Endodermal cell (in vitro differentiated cells): ENCODE measurements around the gene EFCAB11. TPM values are rescaled to one million over a fixed set of nuclear protein-coding genes. Genes with fewer than 3 reads are reported as not detected.

ENCODE experiments used
- DNase-seq: peaks from one replicate; pipeline ENCODE4 v3.0.0-alpha.2; 2017
- H3K27ac ChIP-seq: 2 replicates; pipeline ENCODE4 v1.5.1; 2013; ENCODE audit warnings: mild to moderate bottlenecking, low read depth, low read length, moderate library complexity
- H3K27me3 ChIP-seq: 2 replicates; pipeline ENCODE4 v1.6.1; 2013; ENCODE audit warnings: mild to moderate bottlenecking, low read length, moderate library complexity; ENCODE audit not compliant: insufficient read depth, control insufficient read depth, poor library complexity, severe bottlenecking
- H3K36me3 ChIP-seq: 2 replicates; pipeline ENCODE4 v1.7.0; 2013; ENCODE audit warnings: mild to moderate bottlenecking, low read length, moderate library complexity; ENCODE audit not compliant: control insufficient read depth, insufficient read depth
- H3K4me1 ChIP-seq: one replicate; pipeline ENCODE4 v1.7.0; 2013; ENCODE audit warnings: low read length; ENCODE audit not compliant: control insufficient read depth, insufficient read depth
- H3K4me3 ChIP-seq: 2 replicates; pipeline ENCODE4 v1.5.1; 2013; ENCODE audit warnings: mild to moderate bottlenecking, low read length, moderate library complexity
- H3K9ac ChIP-seq: 2 replicates; pipeline ENCODE4 v1.6.1; 2013; ENCODE audit warnings: mild to moderate bottlenecking, low read length, moderate library complexity; ENCODE audit not compliant: poor library complexity, severe bottlenecking; ENCODE audit errors: extremely low read depth
- H3K9me3 ChIP-seq: 2 replicates; pipeline ENCODE4 v1.6.1; 2013; ENCODE audit warnings: mild to moderate bottlenecking, low read length, moderate library complexity; ENCODE audit not compliant: control insufficient read depth
- H3K27ac Mint-ChIP-seq: 2 replicates; pipeline ENCODE4 v1.8.0; 2020; ENCODE audit warnings: mixed read lengths
- H3K27me3 Mint-ChIP-seq: 2 replicates; pipeline ENCODE4 v1.8.0; 2021; ENCODE audit warnings: mild to moderate bottlenecking, mixed read lengths; ENCODE audit not compliant: insufficient read depth
- H3K36me3 Mint-ChIP-seq: 2 replicates; pipeline ENCODE4 v1.8.0; 2020; ENCODE audit warnings: low read depth, mixed read lengths
- H3K4me1 Mint-ChIP-seq: 2 replicates; pipeline ENCODE4 v1.8.0; 2020; ENCODE audit warnings: mixed read lengths
- H3K4me3 Mint-ChIP-seq: 2 replicates; pipeline ENCODE4 v1.8.0; 2020; ENCODE audit warnings: mild to moderate bottlenecking, moderate library complexity, mixed read lengths
- H3K9me3 Mint-ChIP-seq: 2 replicates; pipeline ENCODE4 v1.8.0; 2020; ENCODE audit warnings: mild to moderate bottlenecking, mixed read lengths
- CTCF ChIP-seq: fragments of 200-600 bp; sonication (generic); conservative IDR thresholded peaks from 2 replicates; pipeline ENCODE4 v1.5.0; 2021; ENCODE audit warnings: antibody characterized with exemption, mild to moderate bottlenecking
- WGBS, 2 experiments: methylation state at CpG; one replicate each; pipeline versions ENCODE4 v1.1.5 to v1.1.7; 2013; ENCODE audit warnings: missing lambda C conversion rate in 2 of 2, mixed read lengths in 1 of 2; ENCODE audit not compliant: insufficient coverage in 1 of 2, insufficient read length in 1 of 2; 5-methylcytosine and 5-hydroxymethylcytosine counted together
- total RNA-seq, 2 donors: library from RNA; stranded (reverse); fragmentation: NEBNext Ultra II Directional in 1 of 2; extraction: Animal tissue kit (Norgen Biotek cat#: 25700) in 1 of 2; gene quantifications; 2 replicates in 1 of 2; 3 replicates in 1 of 2; pipeline ENCODE4 v1.2.1, GENCODE V29; 2021

Gene EFCAB11
- total RNA-seq, 2 donors from 2014 or later = 23.8 to 47.6 TPM

- Mint-ChIP-seq H3K27me3 (no peaks in the 10 kb centered on the region), H3K4me3 (no peak overlapping the region), H3K9me3 (no peaks in the 10 kb centered on the region), H3K4me1 (no peaks in the 10 kb centered on the region), H3K27ac (no peak overlapping the region), H3K36me3 (no peaks in the 10 kb centered on the region)
- no peak overlapping the region for H3K4me3 ChIP-seq
- no peak overlapping the region for H3K9ac ChIP-seq
- no peaks in the 10 kb centered on the region for H3K36me3 ChIP-seq
- no peaks in the 10 kb centered on the region for H3K9me3 ChIP-seq
- WGBS, 2 experiments = 43% methylated on average over 2 of the region's 3 CpGs; no CpG with 5 or more reads in 1 of the 2 experiments
- no peak overlapping the region for H3K27ac ChIP-seq
- DNase-seq = no peak
- TF ChIP-seq CTCF = no peak
- no peaks in the 10 kb centered on the region for H3K27me3 ChIP-seq
- H3K4me1 ChIP-seq = no peaks in the 10 kb centered on the region
Measured at GRCh38 chr14:89765346-89765745, 189.2 kb downstream of the EFCAB11 start.

- H3K36me3 Mint-ChIP-seq = no peaks in the 10 kb centered on the region
- WGBS, 2 experiments = 72 to 79% methylated on average over 4 to 7 of the region's 7 CpGs
- no peak overlapping the region for H3K27ac ChIP-seq
- no peak overlapping the region for H3K9ac ChIP-seq
- no peak overlapping the region for H3K27ac Mint-ChIP-seq
- no peak for TF ChIP-seq CTCF
- no peaks in the 10 kb centered on the region for H3K36me3 ChIP-seq
- no peaks in the 10 kb centered on the region for H3K4me1 ChIP-seq
- H3K9me3 ChIP-seq = no peaks in the 10 kb centered on the region
- DNase-seq = no peak
- no peaks in the 10 kb centered on the region for H3K27me3 ChIP-seq
- H3K9me3 Mint-ChIP-seq = peaks cover 14% of the 10 kb centered on the region
- no peak overlapping the region for H3K4me3 Mint-ChIP-seq
- H3K4me1 Mint-ChIP-seq = no peaks in the 10 kb centered on the region
- H3K4me3 ChIP-seq = no peak overlapping the region
- no peaks in the 10 kb centered on the region for H3K27me3 Mint-ChIP-seq
Measured at GRCh38 chr14:89760086-89760485, 194.4 kb downstream of the EFCAB11 start.

DNA sequence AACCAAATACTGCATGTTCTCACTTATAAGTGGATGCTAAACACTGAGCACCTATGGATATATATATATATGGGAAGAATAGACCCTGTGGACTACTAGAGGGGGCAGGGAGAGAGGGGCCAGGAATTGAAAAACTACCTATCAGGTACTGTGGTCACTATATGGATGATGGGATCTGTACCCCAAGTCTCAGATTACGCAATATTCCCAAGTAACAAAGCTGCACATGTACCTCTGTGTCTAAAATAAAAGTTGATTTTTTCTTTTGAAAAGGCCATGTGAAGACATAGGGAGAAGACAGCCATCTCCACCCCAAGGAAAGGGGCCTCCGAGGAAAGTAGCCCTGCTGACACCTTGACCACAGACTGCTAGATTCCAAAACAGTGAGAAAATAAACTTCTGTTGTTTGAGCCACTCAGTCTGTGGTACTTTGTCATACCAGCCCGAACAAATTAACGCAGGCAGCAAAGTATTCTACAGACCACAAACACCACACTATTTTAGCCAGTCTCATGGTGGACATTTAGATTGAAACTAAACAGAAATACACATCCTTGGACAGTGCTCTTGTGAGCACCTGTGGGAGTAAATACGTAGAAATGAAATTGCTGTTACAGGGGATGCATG is 197.1 kb downstream of the EFCAB11 start:
- H3K36me3 ChIP-seq = no peaks in the 10 kb centered on the region
- no peak overlapping the region for H3K27ac Mint-ChIP-seq
- peaks cover 18% of the 10 kb centered on the region for H3K9me3 Mint-ChIP-seq
- DNase-seq = no peak
- no peak for TF ChIP-seq CTCF
- WGBS, 2 experiments = 68 to 80% methylated on average over 2 to 5 of the region's 5 CpGs
- H3K4me3 ChIP-seq = no peak overlapping the region
- peaks cover 3% of the 10 kb centered on the region for H3K27me3 Mint-ChIP-seq
- no peaks in the 10 kb centered on the region for H3K9me3 ChIP-seq
- H3K27me3 ChIP-seq = no peaks in the 10 kb centered on the region
- no peak overlapping the region for H3K4me3 Mint-ChIP-seq
- no peaks in the 10 kb centered on the region for H3K36me3 Mint-ChIP-seq
- no peak overlapping the region for H3K27ac ChIP-seq
- no peaks in the 10 kb centered on the region for H3K4me1 Mint-ChIP-seq
- H3K4me1 ChIP-seq = no peaks in the 10 kb centered on the region
- H3K9ac ChIP-seq = no peak overlapping the region
